ENCODE measurements around the gene C2orf69. TPM values are rescaled to one million over a fixed set of nuclear protein-coding genes. Genes with fewer than 3 reads are reported as not detected.

The C2orf69 gene
- total RNA-seq, 1 donor from 2014 or later: 10.1 TPM

GRCh38 chr2:199936554-199936953, 25.5 kb downstream of the C2orf69 start:
- Histone ChIP-seq H3K4me3 (no peak overlapping the region), H3K27me3 (no peaks in the 10 kb centered on the region), H3K9me3 (no peaks in the 10 kb centered on the region), H3K36me3 (peaks cover 0 to 31% of the 10 kb centered on the region in 2 donors), H3K27ac (no peak overlapping the region), H3K4me1 (no peaks in the 10 kb centered on the region)
- intact Hi-C loops (cut with DNase I): no loop called here
- no peak for TF ChIP-seq POLR2AphosphoS5 (IDR thresholded peaks at IDR 0.05; ENCODE audit: insufficient read depth in 1 of 2, low read depth in 1 of 2)
- no peak for TF ChIP-seq CTCF (IDR thresholded peaks at IDR 0.05)
- no peak for TF ChIP-seq POLR2A (IDR thresholded peaks at IDR 0.05)
- no peak for DNase-seq (ENCODE audit: extremely low spot score in 2 of 2)

GRCh38 chr2:199940373-199940772, 29.3 kb downstream of the C2orf69 start:
- Histone ChIP-seq H3K9me3 (no peaks in the 10 kb centered on the region), H3K27ac (no peak overlapping the region), H3K4me1 (no peaks in the 10 kb centered on the region), H3K4me3 (no peak overlapping the region), H3K27me3 (no peaks in the 10 kb centered on the region), H3K36me3 (peaks cover 0 to 19% of the 10 kb centered on the region in 2 donors)
- DNase-seq (ENCODE audit: extremely low spot score in 2 of 2): no peak
- TF ChIP-seq POLR2A (IDR thresholded peaks at IDR 0.05) (no peak), CTCF (IDR thresholded peaks at IDR 0.05) (no peak), POLR2AphosphoS5 (IDR thresholded peaks at IDR 0.05; ENCODE audit: insufficient read depth in 1 of 2, low read depth in 1 of 2) (no peak)
- intact Hi-C loops (cut with DNase I): no loop called here

GRCh38 chr2:199943373-199943772, 32.3 kb downstream of the C2orf69 start:
- Histone ChIP-seq H3K4me3 (no peak overlapping the region), H3K27me3 (no peaks in the 10 kb centered on the region), H3K4me1 (no peaks in the 10 kb centered on the region), H3K36me3 (peaks cover 0 to 39% of the 10 kb centered on the region in 2 donors), H3K9me3 (no peaks in the 10 kb centered on the region), H3K27ac (no peak overlapping the region)
- no peak for DNase-seq (ENCODE audit: extremely low spot score in 2 of 2)
- TF ChIP-seq POLR2A (IDR thresholded peaks at IDR 0.05) (no peak), CTCF (IDR thresholded peaks at IDR 0.05) (no peak), POLR2AphosphoS5 (IDR thresholded peaks at IDR 0.05; ENCODE audit: insufficient read depth in 1 of 2, low read depth in 1 of 2) (no peak)
- intact Hi-C loops (cut with DNase I): no loop called here

- DNase-seq (ENCODE audit: extremely low spot score in 2 of 2): no peak
- H3K4me1 ChIP-seq: no peaks in the 10 kb centered on the region
- H3K27ac ChIP-seq: no peak overlapping the region
- TF ChIP-seq POLR2AphosphoS5 (IDR thresholded peaks at IDR 0.05; ENCODE audit: insufficient read depth in 1 of 2, low read depth in 1 of 2) (no peak), POLR2A (IDR thresholded peaks at IDR 0.05) (no peak), CTCF (IDR thresholded peaks at IDR 0.05) (no peak)
- H3K36me3 ChIP-seq: peaks cover 0 to 26% of the 10 kb centered on the region in 2 donors
- intact Hi-C loops (cut with DNase I): no loop called here
- no peaks in the 10 kb centered on the region for H3K9me3 ChIP-seq
- H3K4me3 ChIP-seq: no peak overlapping the region
- H3K27me3 ChIP-seq: no peaks in the 10 kb centered on the region
Observed at GRCh38 chr2:199946196-199946595, 35.1 kb downstream of the C2orf69 start.

GRCh38 chr2:199946836-199947235, 35.7 kb downstream of the C2orf69 start:
- DNase-seq (ENCODE audit: extremely low spot score in 2 of 2): no peak
- H3K4me1 ChIP-seq: no peaks in the 10 kb centered on the region
- no peak overlapping the region for H3K27ac ChIP-seq
- H3K9me3 ChIP-seq: no peaks in the 10 kb centered on the region
- TF ChIP-seq POLR2AphosphoS5 (IDR thresholded peaks at IDR 0.05; ENCODE audit: insufficient read depth in 1 of 2, low read depth in 1 of 2) (no peak), CTCF (IDR thresholded peaks at IDR 0.05) (no peak), POLR2A (IDR thresholded peaks at IDR 0.05) (no peak)
- H3K27me3 ChIP-seq: no peaks in the 10 kb centered on the region
- H3K36me3 ChIP-seq: peaks cover 0 to 26% of the 10 kb centered on the region in 2 donors
- intact Hi-C loops (cut with DNase I): no loop called here
- H3K4me3 ChIP-seq: no peak overlapping the region
